GM19035 (cell line): ENCODE results near the gene FANCC.
"Not testable (repeated sequence)": the region's sequence is repeated elsewhere in the genome, so short reads cannot be mapped to it uniquely, and the experiment has no call there.

Source experiments
- ATAC-seq: cut with Tn5 transposase; IDR thresholded peaks from one replicate; pipeline ENCODE4 v1.9.1; 2021; ENCODE audit not compliant: unreplicated experiment

Gene FANCC

DNA sequence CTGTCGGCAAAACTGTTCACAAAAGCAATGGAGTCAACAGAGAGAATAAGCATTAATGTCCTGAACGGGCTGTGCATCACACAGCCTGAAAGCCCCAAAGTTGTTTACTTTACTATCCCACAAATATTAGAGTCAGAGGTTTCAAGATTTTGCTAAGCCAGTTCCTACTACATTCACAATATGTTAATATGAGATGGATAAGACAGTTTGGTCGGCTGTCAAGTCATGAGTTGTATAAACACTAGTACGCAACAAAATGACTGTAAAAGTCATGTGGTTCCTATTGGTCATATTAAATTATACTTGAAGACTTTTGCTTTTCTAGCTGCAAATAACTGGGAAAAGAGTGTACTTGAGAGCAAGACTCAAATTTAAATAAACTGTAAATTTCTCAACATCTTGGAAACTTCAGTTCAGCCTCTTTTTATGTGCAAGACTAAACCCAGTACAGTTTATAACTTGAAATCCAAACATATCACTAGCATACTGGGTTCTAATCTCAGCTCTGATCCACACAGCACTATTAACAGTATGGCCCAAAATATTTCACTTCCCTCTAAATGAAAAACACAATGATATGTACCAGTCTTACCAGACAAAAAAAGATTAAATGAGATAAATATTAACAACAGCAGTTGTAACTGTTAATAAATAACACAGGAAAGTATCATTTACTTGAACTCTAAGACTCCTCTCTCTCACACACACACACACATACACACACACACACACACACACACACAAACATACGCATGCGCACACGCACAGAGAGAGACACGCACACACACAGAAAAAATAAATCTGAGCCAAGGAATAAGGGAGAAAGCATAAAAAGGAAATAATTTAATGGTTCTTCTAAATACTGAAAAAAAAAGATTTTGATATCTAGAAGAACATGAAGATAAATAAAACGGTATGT, 33.1 kb downstream of the FANCC start:
- ATAC-seq = no peak

DNA sequence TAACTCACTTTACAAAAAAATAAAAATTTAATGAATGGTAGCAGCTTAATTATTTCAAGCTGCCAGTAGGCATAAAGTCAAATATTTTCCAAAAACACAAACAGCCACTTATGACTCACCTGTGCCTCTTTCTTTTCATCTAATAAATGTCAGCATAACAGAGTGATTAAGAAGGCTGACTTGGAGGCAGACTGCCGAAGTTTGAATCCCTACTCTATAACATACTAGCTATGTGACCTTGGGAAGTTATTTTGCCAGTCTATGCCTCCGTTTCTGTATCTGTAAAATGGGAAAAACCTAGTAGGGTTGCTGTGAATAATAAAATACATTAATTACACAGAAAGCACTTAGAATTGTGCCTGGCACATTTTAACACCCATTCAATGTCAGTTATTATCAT, 33.8 kb downstream of the FANCC start:
- no peak for ATAC-seq

DNA sequence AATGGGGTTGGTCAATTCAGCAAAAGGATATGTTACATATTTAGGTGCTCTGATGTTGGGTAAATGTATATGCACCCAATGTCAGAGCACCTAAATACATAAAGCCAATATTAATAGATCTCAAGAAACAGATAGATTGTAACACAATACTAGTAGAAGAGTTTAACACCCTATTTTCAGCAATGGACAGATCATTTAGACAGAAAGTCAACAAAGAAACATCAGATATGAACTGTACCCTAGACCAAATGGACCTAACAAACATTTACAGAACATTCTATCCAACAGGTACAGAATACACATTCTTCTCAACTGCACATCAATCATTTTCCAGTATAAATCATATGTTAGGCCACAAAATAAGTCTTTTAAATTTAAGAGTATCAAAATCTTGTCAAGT, 35.2 kb downstream of the FANCC start:
- no peak for ATAC-seq

DNA sequence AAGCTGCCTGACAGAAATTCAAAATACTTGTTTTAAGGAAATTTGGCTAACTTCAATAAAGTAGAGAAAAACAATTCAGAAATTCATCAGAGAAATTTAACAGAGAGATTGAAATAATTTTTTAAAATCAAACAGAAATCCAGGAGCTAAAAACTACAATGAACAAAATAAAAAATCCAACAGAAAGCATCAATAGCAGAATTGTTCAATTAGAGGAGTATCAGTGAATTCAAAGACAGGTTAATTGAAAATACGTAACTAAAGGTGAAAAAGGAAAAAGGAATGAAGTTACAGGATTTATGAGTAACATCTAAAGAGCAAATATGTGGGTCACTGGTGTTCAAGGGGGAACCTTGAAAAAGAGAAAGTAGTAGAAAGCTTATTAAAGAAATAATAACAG, 36.8 kb downstream of the FANCC start:
- ATAC-seq = no peak

DNA sequence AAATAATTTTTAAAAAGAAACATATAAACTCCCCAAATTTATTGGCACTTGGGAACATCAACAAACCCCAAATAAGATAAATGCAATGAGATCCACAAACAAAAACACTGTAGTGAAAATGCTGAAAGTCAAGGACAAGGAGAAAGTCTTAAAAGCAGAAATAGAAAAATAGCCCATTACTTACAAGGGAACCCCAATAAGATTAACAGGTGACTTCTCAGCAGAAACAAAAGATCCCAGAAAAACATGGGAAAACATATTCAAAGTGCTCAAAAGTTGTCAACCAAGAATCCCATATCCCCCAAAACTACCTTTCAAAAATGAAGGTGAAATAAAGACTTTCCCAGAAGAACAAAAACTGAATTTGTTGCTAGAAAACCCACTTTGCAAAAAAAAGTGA, 40.0 kb downstream of the FANCC start:
- ATAC-seq = no peak

DNA sequence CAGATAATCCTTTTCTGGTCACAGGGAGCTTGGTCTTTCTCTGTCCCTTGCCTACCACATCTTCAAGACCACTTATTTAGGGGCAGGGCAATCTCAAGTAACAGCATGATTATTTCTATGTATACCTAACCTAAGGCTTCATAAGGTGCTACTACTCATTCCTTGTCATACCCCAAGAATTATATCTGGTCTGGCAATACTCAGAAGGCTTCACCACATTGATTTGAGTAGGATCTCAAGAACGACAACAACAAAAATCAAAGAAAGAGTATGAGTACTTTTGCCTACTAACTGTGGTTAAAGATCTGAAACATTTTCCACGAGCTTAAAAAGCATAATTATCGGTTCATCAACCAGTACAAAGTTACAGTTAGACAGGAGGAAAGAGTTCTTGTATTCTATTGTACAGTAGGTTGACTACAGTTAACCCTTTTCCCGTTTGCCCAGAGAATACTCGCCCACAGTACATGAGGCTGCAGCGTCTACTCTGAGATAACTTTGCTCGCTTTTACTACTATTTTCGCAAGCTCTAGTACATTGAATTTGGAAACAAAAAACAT, 41.0 kb downstream of the FANCC start:
- no peak for ATAC-seq

DNA sequence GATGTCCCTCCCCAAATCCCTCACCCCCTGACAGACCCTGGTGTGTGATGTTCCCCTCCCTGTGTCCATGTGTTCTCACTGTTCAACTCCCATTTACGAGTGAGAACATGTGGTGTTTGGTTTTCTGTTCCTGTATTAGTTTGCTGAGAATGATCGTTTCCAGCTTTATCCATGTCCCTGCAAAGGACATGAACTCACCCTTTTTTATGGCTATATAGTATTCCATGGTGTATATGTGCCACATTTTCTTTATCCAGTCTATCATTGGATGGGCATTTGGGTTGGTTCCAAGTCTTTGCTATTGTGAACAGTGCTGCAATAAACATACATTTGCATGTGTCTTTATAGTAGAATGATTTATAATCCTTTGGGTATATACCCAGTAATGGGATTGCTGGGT, 43.3 kb downstream of the FANCC start:
- ATAC-seq = not testable (repeated sequence)

DNA sequence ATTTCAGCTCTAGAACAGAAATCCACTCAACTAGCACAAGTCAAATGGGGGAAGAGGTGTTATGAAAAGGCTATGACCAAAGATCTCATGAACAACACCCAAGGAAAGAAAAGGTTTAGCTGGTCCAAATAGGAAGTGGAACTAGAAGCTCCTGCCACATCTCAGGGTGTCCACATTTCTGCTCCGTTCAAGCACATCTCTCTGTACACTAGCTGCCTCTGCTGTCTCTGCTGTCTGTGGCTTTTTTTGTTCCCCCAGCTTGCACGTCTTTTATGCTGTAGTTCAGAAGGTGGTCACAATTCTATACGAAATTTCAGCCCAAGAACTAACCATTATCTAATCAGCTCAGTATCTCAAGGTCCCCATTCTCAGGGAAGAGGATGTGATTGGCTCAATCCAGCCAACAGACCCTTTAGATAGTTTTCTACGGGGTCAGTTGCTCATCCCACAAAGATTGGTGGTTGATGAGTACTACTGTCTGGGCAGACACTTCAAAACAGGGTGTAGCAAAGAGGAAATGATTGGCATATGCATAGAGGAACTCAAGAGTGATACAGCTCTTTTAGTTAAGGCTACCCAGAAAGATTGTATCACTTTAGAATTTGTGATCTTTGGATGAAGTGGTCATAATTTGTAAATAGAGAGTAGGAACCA, 44.0 kb downstream of the FANCC start:
- no peak for ATAC-seq

DNA sequence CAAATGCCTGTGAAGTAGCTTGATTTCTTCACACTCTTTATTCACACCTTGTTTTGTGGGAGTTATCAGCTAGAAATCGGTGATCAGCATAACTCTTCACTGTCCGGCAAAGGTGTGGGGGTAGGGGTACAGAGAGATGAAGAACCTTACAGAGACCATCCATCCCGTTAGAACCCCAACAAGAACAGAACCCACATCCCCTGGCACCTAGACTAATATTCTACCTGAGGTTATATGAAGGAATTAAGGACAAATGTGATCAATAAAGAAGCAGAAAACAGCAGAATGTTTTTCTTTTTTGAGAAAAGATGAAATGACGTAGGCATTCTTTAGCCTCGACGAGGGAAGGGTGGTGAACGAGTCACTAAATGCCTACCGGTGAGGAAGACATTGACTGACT, 44.7 kb downstream of the FANCC start:
- ATAC-seq = no peak

DNA sequence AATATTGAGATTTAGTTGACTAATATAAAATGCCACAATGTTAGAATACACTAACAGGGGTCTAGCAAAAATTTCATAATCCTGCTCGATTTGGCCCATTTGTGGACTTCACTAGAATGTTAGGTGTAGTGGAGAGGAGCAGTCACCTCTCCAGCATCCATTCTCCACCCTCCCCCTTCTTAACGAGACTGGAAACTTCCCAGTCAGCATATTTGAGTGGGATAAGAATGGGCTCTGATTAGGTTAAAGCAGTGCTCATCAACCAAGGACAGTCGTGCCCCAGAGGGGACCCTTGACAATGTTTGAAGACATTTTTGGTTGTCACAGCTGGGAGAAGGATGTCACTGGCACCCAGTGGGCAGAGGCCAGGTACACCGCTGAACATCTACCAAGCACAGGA, 46.7 kb downstream of the FANCC start:
- ATAC-seq = no peak

DNA sequence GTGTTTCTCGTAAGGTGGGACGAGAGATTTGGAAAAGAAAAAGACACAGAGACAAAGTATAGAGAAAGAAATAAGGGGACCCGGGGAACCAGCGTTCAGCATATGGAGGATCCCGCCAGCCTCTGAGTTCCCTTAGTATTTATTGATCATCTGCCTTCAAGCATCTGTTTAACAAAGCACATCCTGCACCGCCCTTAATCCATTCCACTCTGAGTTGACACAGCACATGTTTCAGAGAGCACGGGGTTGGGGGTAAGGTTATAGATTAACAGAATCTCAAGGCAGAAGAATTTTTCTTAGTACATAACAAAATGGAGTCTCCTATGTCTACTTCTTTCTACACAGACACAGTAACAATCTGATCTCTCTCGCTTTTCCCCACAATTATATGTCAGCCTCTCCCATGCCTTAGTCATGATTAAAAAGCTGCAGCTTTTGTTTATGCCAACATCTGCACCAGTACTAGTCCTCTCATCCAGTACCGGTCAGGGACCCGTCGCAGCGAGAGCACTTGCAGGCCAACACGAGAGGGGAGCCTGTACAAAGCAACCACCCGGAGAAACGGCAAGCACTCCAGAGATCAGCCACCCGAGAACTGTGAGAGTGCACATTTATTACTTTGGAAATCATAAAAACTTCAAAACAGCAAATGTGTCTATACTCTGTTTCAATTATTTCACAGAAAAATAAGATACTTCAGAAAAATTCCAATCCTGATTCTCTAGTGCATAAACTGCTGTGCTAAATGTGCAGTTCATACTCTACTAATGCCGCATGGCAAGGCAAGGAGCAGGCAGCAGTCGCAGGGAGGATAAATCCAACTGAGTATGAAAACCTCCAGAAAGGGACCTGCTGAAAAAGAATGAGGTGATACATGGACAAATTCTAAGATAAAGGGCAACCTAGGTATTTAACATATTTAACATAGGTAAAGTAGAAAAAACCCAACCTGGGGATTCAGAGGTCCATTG, 47.4 kb downstream of the FANCC start:
- ATAC-seq = not testable (repeated sequence)

DNA sequence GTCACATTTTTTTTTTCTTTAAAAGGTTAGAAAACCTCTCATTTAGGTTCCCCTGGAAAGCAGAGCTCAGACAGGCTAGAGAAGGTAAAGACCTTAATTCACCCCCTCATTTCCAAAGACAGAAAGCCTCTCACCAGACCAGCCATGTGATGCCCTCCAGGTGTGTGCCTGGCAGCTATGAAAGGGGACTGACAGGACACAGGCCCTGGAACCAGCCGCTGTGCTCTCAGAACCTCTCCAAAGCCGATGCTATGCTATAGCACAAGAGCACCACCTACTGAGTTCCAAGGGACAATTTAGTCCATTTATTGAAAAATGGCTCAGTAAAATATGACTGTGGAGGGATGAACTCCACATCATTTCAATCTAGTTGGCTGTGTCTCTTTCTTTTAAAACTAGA, 48.8 kb downstream of the FANCC start:
- ATAC-seq = no peak

DNA sequence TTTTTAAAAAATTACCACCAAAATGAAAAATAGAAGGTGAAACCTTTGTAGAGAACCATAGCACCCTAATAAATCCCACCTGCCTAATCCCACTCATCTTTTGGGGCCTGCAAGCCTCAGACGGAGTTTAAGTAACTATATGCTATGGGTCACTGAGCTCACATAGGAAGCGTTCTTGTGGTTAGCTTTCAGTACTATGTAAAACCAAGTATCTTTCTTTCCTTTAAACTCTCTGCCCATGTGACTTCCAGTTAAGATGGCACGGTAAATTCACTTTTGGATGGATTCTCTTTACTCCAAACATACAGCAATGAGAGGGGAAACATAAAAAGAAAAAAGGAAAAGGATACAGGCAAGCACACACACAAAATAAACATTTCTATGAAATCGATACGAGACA, 50.9 kb downstream of the FANCC start:
- ATAC-seq = peak; percentile 65

DNA sequence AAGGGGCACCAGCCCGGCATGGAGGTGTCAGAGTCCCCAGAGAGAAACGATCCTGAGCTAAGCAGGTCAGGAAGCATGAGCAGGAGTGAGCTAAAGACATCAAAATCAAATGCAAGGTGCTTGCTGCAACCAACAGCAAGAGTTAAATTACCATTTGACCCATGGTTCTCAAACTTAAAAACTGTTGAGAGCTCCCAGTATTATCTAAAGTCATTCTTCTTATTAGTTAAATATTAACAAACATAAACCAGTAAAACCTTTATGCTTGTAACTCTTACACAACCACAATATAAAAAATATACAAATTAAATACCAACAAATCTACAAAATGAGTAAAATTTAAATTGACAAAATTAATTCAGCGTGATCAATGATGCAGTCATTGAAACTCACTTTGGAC, 51.5 kb downstream of the FANCC start:
- ATAC-seq = no peak

DNA sequence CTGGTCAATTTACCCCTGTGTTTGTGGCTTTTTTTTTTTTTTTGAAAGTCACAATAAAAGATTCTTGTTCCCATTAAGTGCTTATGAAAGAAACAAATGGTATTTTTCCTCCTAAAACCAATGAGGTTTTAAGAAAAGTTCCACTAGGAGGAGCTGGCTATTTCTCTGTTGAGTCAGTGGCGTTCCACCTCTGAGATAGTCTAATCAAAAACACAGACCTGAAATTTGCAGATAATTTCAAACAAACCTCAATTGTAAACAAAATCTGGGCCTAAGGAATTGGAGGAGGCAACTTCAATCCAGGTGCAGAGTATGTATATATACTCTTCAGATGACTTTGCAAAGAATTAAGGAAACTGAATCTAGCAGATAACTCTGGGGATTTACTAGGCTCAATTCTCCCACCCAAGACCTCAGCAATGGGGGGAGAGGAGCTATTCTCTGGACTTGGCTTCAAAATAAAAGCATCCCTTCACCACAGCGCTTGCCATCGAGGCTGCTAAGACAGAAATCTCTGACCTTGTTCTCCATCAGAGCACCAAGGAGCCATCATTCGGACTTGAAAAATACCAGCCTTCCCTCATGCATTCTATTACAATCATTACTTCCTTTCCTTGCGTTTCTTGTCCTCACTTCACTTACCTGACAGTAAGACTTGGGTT, 52.4 kb downstream of the FANCC start:
- ATAC-seq = no peak

DNA sequence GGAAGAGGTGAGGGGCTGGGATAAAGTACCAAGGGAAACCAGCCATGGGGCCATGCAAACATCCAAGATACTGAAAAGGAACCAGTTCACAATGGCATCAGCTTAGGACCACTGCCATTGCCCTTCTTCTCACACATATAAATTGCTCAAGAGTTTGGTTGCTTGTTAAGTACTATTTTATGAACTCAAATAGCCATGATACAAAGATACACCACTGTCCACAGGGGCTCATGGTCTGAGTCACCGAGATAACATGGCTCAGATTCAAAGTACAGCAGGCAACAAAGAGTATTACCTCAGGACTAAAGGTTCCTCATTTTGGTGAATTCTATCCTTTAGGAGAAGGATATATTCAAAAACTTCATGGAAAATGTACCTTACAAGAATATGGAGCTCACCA, 55.6 kb downstream of the FANCC start:
- ATAC-seq = no peak

DNA sequence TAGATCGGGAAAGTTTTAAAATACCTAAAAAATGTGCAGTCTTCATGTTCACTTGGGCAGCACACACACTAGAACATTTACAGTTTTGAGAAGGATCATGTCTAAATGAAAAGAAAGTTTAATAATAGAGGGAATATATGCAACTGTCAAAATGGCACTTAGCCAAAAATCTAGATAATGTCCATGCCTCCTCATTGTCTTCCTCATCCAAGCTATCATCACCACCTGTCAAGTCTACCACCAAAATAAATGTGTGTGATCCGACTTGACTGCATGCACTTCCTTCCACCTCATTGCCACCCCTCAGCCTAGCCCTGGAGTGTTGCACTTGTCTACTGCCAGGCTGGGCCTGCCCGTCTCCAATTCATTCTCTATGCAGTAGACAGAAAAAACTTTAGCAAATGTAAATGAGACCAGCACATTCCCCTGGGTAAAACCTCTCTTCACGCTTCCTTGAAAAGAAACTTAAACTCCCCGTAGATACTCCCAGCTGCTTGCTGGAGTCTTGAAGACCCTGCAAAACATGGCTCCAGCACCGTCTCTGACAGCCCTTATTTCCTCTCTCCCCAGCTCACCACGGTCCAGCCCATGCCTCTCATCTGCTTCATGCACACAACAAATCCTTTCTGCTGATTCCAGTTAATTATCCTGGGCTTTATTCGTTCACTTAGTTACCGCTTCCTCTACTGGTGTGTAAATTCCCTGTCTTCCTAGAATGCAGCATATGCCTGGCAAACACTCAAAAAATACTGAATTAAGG, 66.9 kb downstream of the FANCC start:
- no peak for ATAC-seq

DNA sequence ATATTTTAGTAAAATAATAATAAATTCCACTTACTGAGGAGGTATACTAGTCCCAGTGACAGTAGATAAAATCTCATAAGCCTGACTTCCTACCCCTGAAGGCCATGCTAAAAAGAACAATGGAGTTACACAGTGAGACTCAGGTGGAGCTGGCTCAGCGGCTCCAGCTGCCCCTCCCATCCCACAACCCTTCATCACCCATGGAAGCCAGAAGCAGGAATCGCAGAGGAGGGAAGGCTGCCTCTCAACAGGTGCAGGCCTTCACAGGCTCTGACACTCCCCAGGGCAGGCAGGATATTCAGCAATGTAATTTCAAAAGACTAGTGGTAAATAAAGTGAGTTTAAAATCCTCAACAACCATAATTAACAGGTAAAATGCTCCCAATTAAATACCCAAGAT, 67.5 kb downstream of the FANCC start:
- ATAC-seq = no peak

DNA sequence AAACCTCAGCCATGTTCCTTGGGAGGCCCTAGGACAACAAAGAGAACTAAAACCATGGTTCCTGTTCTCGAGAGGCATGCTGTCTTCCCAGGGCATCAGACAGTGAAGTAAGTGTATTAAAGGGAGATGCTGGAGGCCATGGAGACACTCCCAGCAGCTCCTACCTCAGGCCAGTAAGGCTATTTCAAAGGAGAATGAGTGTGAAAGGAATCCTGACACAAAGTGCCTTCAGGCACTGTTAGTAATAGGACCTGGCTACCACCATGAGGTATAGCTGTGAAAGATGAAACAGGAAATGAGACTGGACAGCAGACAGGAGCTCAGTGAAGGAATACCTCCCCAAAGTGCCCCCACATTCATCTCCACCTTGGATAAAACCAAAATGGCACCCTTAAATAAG, 71.0 kb downstream of the FANCC start:
- no peak for ATAC-seq

DNA sequence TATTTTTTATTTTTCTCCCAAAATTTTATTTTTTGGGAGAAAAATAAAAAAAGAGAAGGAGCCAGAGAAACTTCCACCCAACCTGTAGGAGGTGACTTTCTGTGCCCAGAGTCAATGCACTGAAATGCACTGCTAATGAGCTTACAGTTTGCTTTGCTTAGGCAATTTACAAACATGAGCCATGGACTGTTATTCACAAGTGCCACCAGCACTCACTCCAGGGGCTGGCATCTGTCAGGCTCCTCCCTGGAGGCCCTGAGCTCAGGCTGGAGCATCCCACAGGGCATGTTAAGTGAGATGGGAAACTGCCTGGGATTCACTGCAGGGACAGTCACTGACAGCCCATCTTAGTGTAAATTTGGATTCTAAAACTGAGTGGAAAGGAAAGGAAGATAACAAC, 74.9 kb downstream of the FANCC start:
- ATAC-seq = no peak
